Measurements from ENCODE around the gene NRP1.

NRP1 gene

DNA sequence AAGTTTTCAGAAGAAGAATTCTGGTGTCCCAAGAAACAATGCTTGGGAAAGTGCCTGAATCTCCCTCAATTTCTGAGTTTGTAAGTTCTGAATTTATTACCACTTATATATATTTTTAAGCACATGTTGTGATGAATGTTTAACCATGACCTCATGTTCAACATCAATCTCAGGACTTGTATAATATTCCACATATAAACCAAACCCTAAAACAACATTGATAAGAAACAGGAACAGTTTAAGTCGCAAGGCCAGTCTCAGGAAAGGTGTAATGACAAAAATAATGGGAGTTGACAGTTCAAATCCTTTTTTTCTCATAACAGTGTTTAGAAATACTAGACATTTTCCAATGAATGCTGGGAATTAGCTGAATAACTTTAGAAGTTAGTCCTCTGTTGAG is 22.8 kb downstream of the NRP1 start:
- Histone ChIP-seq H3K27ac (no peak overlapping the region), H3K9me3 (no peaks in the 10 kb centered on the region), H3K27me3 (no peaks in the 10 kb centered on the region), H3K4me1 (peaks cover 0 to 16% (median 2%) of the 10 kb centered on the region in 4 donors), H3K36me3 (peaks cover 0 to 4% (median 0%) of the 10 kb centered on the region in 3 donors), H3K4me3 (no peak overlapping the region)
- no peak for DNase-seq
- TF ChIP-seq, protein P1, sequence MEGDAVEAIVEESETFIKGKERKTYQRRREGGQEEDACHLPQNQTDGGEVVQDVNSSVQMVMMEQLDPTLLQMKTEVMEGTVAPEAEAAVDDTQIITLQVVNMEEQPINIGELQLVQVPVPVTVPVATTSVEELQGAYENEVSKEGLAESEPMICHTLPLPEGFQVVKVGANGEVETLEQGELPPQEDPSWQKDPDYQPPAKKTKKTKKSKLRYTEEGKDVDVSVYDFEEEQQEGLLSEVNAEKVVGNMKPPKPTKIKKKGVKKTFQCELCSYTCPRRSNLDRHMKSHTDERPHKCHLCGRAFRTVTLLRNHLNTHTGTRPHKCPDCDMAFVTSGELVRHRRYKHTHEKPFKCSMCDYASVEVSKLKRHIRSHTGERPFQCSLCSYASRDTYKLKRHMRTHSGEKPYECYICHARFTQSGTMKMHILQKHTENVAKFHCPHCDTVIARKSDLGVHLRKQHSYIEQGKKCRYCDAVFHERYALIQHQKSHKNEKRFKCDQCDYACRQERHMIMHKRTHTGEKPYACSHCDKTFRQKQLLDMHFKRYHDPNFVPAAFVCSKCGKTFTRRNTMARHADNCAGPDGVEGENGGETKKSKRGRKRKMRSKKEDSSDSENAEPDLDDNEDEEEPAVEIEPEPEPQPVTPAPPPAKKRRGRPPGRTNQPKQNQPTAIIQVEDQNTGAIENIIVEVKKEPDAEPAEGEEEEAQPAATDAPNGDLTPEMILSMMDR (IDR thresholded peaks at IDR 0.05), result no peak
- intact Hi-C loops (cut with DNase I; ENCODE audit: low total_unique reads), result no loop called here

DNA sequence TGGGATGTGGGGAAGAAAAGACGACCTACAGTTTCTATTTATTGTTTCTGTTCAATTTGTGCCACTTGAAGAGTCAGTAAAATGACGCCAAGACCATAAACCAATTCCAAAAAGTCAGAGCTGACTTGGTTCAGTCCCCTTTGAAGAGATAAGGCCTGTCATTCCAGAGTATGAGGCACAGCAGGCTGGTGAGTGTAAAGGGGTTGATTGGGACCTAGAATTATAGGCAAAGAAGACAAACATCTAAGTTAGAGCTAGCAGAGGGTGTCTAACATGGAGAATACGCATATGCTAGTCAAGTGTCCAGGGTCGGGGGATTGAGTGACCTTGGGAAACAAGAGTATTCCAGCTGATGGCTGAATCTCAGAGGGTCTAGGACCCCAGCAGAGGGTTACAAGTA is 23.6 kb downstream of the NRP1 start:
- Histone ChIP-seq H3K9me3 (no peaks in the 10 kb centered on the region), H3K27ac (no peak overlapping the region), H3K36me3 (peaks cover 0 to 4% (median 0%) of the 10 kb centered on the region in 3 donors), H3K27me3 (no peaks in the 10 kb centered on the region), H3K4me1 (peaks cover 0 to 16% (median 1%) of the 10 kb centered on the region in 4 donors), H3K4me3 (no peak overlapping the region)
- TF ChIP-seq, protein P1 (IDR thresholded peaks at IDR 0.05), result no peak
- intact Hi-C loops (cut with DNase I; ENCODE audit: low total_unique reads), result no loop called here
- DNase-seq, result no peak

DNA sequence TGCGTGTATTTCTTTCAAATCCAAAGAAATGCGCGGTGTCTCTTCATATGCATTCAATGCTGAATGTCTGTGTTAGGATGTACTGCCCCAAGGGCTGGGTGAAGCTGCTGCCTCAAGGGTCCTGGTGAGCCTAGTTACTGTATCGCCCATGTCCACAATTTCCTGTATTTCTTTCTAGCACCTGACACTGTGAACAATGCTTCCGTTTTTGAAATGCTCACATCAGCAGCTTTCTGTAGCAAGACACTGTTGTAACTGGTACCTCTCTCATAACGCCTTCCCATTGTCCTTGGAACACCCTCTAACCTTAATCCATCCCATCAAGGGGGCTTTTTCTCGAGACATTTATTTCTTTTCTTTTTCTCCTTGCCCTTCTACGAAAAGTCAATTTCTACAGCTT is 25.1 kb downstream of the NRP1 start:
- TF ChIP-seq, protein P1 (IDR thresholded peaks at IDR 0.05), result no peak
- no peaks in the 10 kb centered on the region for H3K9me3 ChIP-seq
- no peak for DNase-seq
- no peaks in the 10 kb centered on the region for H3K27me3 ChIP-seq
- peaks cover 0 to under 1% (median 0%) of the 10 kb centered on the region in 3 donors for H3K36me3 ChIP-seq
- H3K27ac ChIP-seq, result no peak overlapping the region
- H3K4me3 ChIP-seq, result no peak overlapping the region
- intact Hi-C loops (cut with DNase I; ENCODE audit: low total_unique reads), result no loop called here
- peaks cover 0 to 16% (median 0%) of the 10 kb centered on the region in 4 donors for H3K4me1 ChIP-seq

DNA sequence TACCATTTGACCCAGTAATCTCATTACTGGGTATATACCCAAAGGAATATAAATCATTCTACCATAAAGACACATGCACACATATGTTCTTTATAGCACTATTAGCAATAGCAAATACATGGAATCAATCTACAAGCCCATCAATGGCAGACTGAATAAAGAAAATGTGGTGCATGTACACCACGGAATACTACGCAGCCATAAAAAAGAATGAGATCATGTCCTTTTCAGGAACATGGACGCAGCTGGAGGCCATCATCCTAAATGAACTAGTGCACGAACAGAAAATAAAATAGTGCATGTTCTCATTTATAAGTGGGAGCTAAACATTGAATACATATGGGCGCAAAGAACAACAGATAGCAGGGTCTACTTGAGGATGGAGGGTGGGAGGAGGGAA is 26.6 kb downstream of the NRP1 start:
- intact Hi-C loops (cut with DNase I; ENCODE audit: low total_unique reads), result no loop called here
- H3K4me1 ChIP-seq, result peaks cover 0 to 30% (median 0%) of the 10 kb centered on the region in 4 donors

DNA sequence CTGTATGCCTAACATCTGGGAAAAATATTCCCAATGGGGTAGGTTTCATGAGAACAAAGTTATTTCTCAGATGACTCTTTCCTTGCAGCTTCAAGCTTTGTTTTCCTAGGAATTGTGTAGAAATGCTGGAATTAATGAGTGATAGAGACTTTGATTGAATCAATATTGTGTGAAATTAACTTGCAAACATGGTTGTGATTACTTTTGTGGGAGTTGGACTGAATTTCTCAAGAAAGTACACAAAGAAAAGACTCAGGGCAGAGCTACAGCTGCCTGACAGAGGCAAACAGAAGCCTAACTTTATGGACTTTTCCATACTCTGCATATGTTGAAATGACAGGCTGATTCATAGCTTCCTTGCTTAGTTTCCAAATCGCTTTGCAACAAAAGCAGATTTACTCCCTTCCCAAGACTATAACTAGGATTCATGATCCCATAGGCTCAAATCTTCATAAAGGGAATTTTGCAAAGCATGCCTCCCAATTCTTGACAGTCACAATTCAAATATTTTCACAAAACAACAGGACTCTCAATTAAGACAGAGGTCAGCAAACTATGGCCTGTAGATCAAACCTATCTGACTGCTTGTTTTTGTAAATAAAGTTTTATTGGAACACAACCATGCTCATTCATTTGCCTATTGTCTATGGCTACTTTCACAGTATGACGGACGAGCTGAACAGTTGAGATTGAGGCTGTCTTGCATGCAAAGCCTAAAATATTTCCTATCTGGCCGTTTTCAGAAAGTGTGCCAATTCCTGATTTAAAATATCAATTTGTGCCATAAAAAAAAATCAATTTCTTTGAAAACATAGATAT is 27.6 kb downstream of the NRP1 start:
- no peak for DNase-seq
- H3K4me3 ChIP-seq, result no peak overlapping the region
- no peaks in the 10 kb centered on the region for H3K36me3 ChIP-seq
- H3K9me3 ChIP-seq, result no peaks in the 10 kb centered on the region
- no peak overlapping the region for H3K27ac ChIP-seq
- intact Hi-C loops (cut with DNase I; ENCODE audit: low total_unique reads), result no loop called here
- H3K27me3 ChIP-seq, result no peaks in the 10 kb centered on the region
- TF ChIP-seq, protein P1 (IDR thresholded peaks at IDR 0.05), result no peak
- peaks cover 0 to 38% (median 4%) of the 10 kb centered on the region in 4 donors for H3K4me1 ChIP-seq

More for the DNA sequence above, 26.6 kb downstream of the NRP1 start:
- DNase-seq, result no peak
- TF ChIP-seq, protein P1 (IDR thresholded peaks at IDR 0.05), result no peak
- Histone ChIP-seq H3K36me3 (no peaks in the 10 kb centered on the region), H3K9me3 (no peaks in the 10 kb centered on the region), H3K27ac (no peak overlapping the region), H3K27me3 (no peaks in the 10 kb centered on the region), H3K4me3 (no peak overlapping the region)
